Measurements from ENCODE around the gene POLD3.

GRCh38 chr11:74559110-74559933 is 33.1 kb upstream of the POLD3 start:
- TF ChIP-seq GATA2 (IDR thresholded peaks at IDR 0.05; ENCODE audit: low read depth, low read length) (no peak), GATA3 (IDR thresholded peaks at IDR 0.05; ENCODE audit: low read depth, low read length) (no peak)
